ENCODE results near the gene SMOC2.
"Not testable (repeated sequence)": the region's sequence is repeated elsewhere in the genome, so short reads cannot be mapped to it uniquely, and the experiment has no call there.

Gene SMOC2

GRCh38 chr6:168541307-168541706 lies 100.3 kb downstream of the SMOC2 start:
- no peak for DNase-seq (ENCODE audit: low spot score)

GRCh38 chr6:168542301-168542700 lies 101.3 kb downstream of the SMOC2 start:
- DNase-seq (ENCODE audit: low spot score): no peak

GRCh38 chr6:168545428-168545827 lies 104.4 kb downstream of the SMOC2 start:
- DNase-seq (ENCODE audit: low spot score): no peak

GRCh38 chr6:168546151-168546550 lies 105.2 kb downstream of the SMOC2 start:
- no peak for DNase-seq (ENCODE audit: low spot score)

GRCh38 chr6:168546730-168547129 lies 105.7 kb downstream of the SMOC2 start:
- DNase-seq (ENCODE audit: low spot score): no peak

GRCh38 chr6:168550326-168550725 lies 109.3 kb downstream of the SMOC2 start:
- no peak for DNase-seq (ENCODE audit: low spot score)

- DNase-seq (ENCODE audit: low spot score): no peak
Observed at GRCh38 chr6:168554472-168554871, 113.5 kb downstream of the SMOC2 start.

- no peak for DNase-seq (ENCODE audit: low spot score)
Observed at GRCh38 chr6:168554898-168555617, 114.1 kb downstream of the SMOC2 start.

- no peak for DNase-seq (ENCODE audit: low spot score)
Observed at GRCh38 chr6:168555618-168556273, 114.8 kb downstream of the SMOC2 start.

GRCh38 chr6:168557512-168557911 lies 116.5 kb downstream of the SMOC2 start:
- no peak for DNase-seq (ENCODE audit: low spot score)

GRCh38 chr6:168558686-168559085 lies 117.7 kb downstream of the SMOC2 start:
- no peak for DNase-seq (ENCODE audit: low spot score)

- no peak for DNase-seq (ENCODE audit: low spot score)
Observed at GRCh38 chr6:168559574-168560098, 118.7 kb downstream of the SMOC2 start.

- no peak for DNase-seq (ENCODE audit: low spot score)
Observed at GRCh38 chr6:168560126-168560525, 119.1 kb downstream of the SMOC2 start.

- no peak for DNase-seq (ENCODE audit: low spot score)
Observed at GRCh38 chr6:168562576-168563151, 121.7 kb downstream of the SMOC2 start.

GRCh38 chr6:168563656-168564055 lies 122.7 kb downstream of the SMOC2 start:
- DNase-seq (ENCODE audit: low spot score): no peak

GRCh38 chr6:168565112-168565511 lies 124.1 kb downstream of the SMOC2 start:
- no peak for DNase-seq (ENCODE audit: low spot score)

- no peak for DNase-seq (ENCODE audit: low spot score)
Observed at GRCh38 chr6:168570211-168570610, 129.2 kb downstream of the SMOC2 start.

GRCh38 chr6:168571268-168571667 lies 130.3 kb downstream of the SMOC2 start:
- no peak for DNase-seq (ENCODE audit: low spot score)

- not testable (repeated sequence) for DNase-seq (ENCODE audit: low spot score)
Observed at GRCh38 chr6:168573276-168573835, 132.4 kb downstream of the SMOC2 start.

GRCh38 chr6:168574075-168574698 lies 133.2 kb downstream of the SMOC2 start:
- no peak for DNase-seq (ENCODE audit: low spot score)

GRCh38 chr6:168574699-168575195 lies 133.8 kb downstream of the SMOC2 start:
- no peak for DNase-seq (ENCODE audit: low spot score)
